H9 (cell line): ENCODE results near the gene WDR4. TPM values are rescaled to one million over a fixed set of nuclear protein-coding genes. Genes with fewer than 3 reads are reported as not detected.
A peak's percentile ranks its signal among the peaks of the same experiment; 100 is the strongest.

ENCODE experiments used
- DNase-seq: peaks from one replicate; pipeline ENCODE4 v3.0.0-alpha.2; 2017
- H2AFZ ChIP-seq: one replicate; pipeline ENCODE4 v1.6.1; 2013; ENCODE audit warnings: mild to moderate bottlenecking, low read length, control low read depth, moderate library complexity
- H2AK5ac ChIP-seq: 2 replicates; pipeline ENCODE4 v1.6.1; 2013; ENCODE audit warnings: low read length, control low read depth, mixed read lengths; ENCODE audit not compliant: insufficient read length
- H2BK120ac ChIP-seq: one replicate; pipeline ENCODE4 v1.6.1; 2013; ENCODE audit warnings: low read depth, mild to moderate bottlenecking, low read length, control low read depth, inconsistent platforms; ENCODE audit not compliant: poor library complexity, severe bottlenecking
- H2BK12ac ChIP-seq: 2 replicates; pipeline ENCODE4 v1.6.1; 2013; ENCODE audit warnings: low read length, control low read depth, mixed read lengths, low read depth; ENCODE audit not compliant: insufficient read length
- H2BK15ac ChIP-seq: 2 replicates; pipeline ENCODE4 v1.6.1; 2013; ENCODE audit warnings: low read depth, low read length, control low read depth
- H2BK20ac ChIP-seq: one replicate; pipeline ENCODE4 v1.6.1; 2013; ENCODE audit warnings: low read depth, mild to moderate bottlenecking, low read length, control low read depth, inconsistent platforms; ENCODE audit not compliant: poor library complexity, severe bottlenecking
- H2BK5ac ChIP-seq: 2 replicates; pipeline ENCODE4 v1.6.1; 2013; ENCODE audit warnings: low read length, control low read depth, mixed read lengths; ENCODE audit not compliant: insufficient read length
- H3K14ac ChIP-seq: 2 replicates; pipeline ENCODE4 v1.6.1; 2013; ENCODE audit warnings: low read length, control low read depth; ENCODE audit not compliant: insufficient read depth
- H3K18ac ChIP-seq: 2 replicates; pipeline ENCODE4 v1.6.1; 2013; ENCODE audit warnings: low read depth, mild to moderate bottlenecking, mixed read lengths, low read length, control low read depth; ENCODE audit not compliant: insufficient read length
- H3K23ac ChIP-seq: 2 replicates; pipeline ENCODE4 v1.6.1; 2013; ENCODE audit warnings: low read length, control low read depth, mixed read lengths, low read depth; ENCODE audit not compliant: insufficient read length
- H3K23me2 ChIP-seq: 2 replicates; pipeline ENCODE4 v1.6.1; 2013; ENCODE audit warnings: low read depth, mild to moderate bottlenecking, mixed read lengths, low read length, control low read depth; ENCODE audit not compliant: insufficient read length, poor library complexity, severe bottlenecking
- H3K27ac ChIP-seq: 2 replicates; pipeline ENCODE4 v1.5.1; 2013; ENCODE audit warnings: low read length, control low read depth, mixed read lengths, low read depth; ENCODE audit not compliant: insufficient read length
- H3K27me3 ChIP-seq: 2 replicates; pipeline ENCODE4 v1.6.1; 2013; ENCODE audit warnings: low read length, control low read depth, inconsistent platforms; ENCODE audit not compliant: insufficient read depth
- H3K4ac ChIP-seq: 2 replicates; pipeline ENCODE4 v1.6.1; 2013; ENCODE audit warnings: low read depth, mild to moderate bottlenecking, control low read depth, inconsistent platforms, low read length, moderate library complexity
- H3K4me1 ChIP-seq: 2 replicates; pipeline ENCODE4 v1.6.1; 2013; ENCODE audit warnings: low read length, control low read depth, inconsistent platforms; ENCODE audit not compliant: insufficient read depth
- H3K4me2 ChIP-seq: 2 replicates; pipeline ENCODE4 v1.6.1; 2013; ENCODE audit warnings: low read length, control low read depth, mixed read lengths; ENCODE audit not compliant: insufficient read length, insufficient read depth
- H3K56ac ChIP-seq: 2 replicates; pipeline ENCODE4 v1.6.1; 2013; ENCODE audit warnings: low read depth, mild to moderate bottlenecking, mixed read lengths, low read length, control low read depth; ENCODE audit not compliant: insufficient read length
- H3K79me1 ChIP-seq: 2 replicates; pipeline ENCODE4 v1.6.1; 2013; ENCODE audit warnings: low read depth, mild to moderate bottlenecking, moderate library complexity, low read length, control low read depth, inconsistent platforms; ENCODE audit not compliant: insufficient read depth, poor library complexity, severe bottlenecking
- H3K79me2 ChIP-seq: 2 replicates; pipeline ENCODE4 v1.6.1; 2013; ENCODE audit warnings: low read length, control low read depth, inconsistent platforms; ENCODE audit not compliant: insufficient read depth
- H3K9ac ChIP-seq: 2 replicates; pipeline ENCODE4 v1.6.1; 2013; ENCODE audit warnings: low read length, control low read depth, mixed read lengths; ENCODE audit not compliant: insufficient read length; ENCODE audit errors: extremely low read depth
- H3K9me3 ChIP-seq: one replicate; pipeline ENCODE4 v1.6.1; 2013; ENCODE audit warnings: low read depth, low read length, inconsistent platforms; ENCODE audit not compliant: control insufficient read depth
- H3T11ph ChIP-seq: one replicate; pipeline ENCODE4 v1.6.1; 2013; ENCODE audit warnings: mild to moderate bottlenecking, low read length, control low read depth, inconsistent platforms
- H4K20me1 ChIP-seq: one replicate; pipeline ENCODE4 v1.6.1; 2013; ENCODE audit not compliant: control insufficient read depth, insufficient read length, insufficient read depth
- H4K5ac ChIP-seq: 2 replicates; pipeline ENCODE4 v1.6.1; 2013; ENCODE audit warnings: low read depth, mild to moderate bottlenecking, mixed read lengths, low read length, control low read depth; ENCODE audit not compliant: insufficient read length
- H4K8ac ChIP-seq: replicated peaks from 2 replicates; pipeline ENCODE4 v1.6.1; 2013; ENCODE audit warnings: low read length, control low read depth, mixed read lengths, low read depth; ENCODE audit not compliant: insufficient read length
- H4K91ac ChIP-seq: 2 replicates; pipeline ENCODE4 v1.6.1; 2013; ENCODE audit warnings: low read depth, mild to moderate bottlenecking, moderate library complexity, mixed read lengths, low read length, control low read depth; ENCODE audit not compliant: insufficient read length
- H3K27ac Mint-ChIP-seq, 3 experiments: 2 replicates in 2 of 3; 3 replicates in 1 of 3; pipeline ENCODE4 v1.8.0; 2020 to 2021; ENCODE audit warnings: mixed read lengths in 3 of 3, mild to moderate bottlenecking in 1 of 3, moderate library complexity in 1 of 3
- H3K27me3 Mint-ChIP-seq: 2 replicates; pipeline ENCODE4 v1.8.0; 2021; ENCODE audit warnings: low read depth, mild to moderate bottlenecking, moderate library complexity, mixed read lengths
- H3K36me3 Mint-ChIP-seq, 3 experiments: 2 replicates in 2 of 3; 3 replicates in 1 of 3; pipeline ENCODE4 v1.8.0; 2020 to 2021; ENCODE audit warnings: low read depth in 3 of 3, mixed read lengths in 3 of 3; ENCODE audit not compliant: insufficient read depth in 1 of 3
- H3K4me1 Mint-ChIP-seq, 2 experiments: 2 replicates each; pipeline ENCODE4 v1.8.0; 2020; ENCODE audit warnings: mixed read lengths in 2 of 2
- H3K4me3 Mint-ChIP-seq, 2 experiments: 2 replicates in 1 of 2; 3 replicates in 1 of 2; pipeline ENCODE4 v1.8.0; 2020 to 2021; ENCODE audit warnings: mild to moderate bottlenecking in 2 of 2, mixed read lengths in 2 of 2, moderate library complexity in 1 of 2
- H3K9me3 Mint-ChIP-seq, 2 experiments: 2 replicates in 1 of 2; 3 replicates in 1 of 2; pipeline ENCODE4 v1.8.0; 2020; ENCODE audit warnings: mild to moderate bottlenecking in 2 of 2, mixed read lengths in 2 of 2, moderate library complexity in 1 of 2
- WGBS: extraction: QIAGEN DNeasy Blood & Tissue Kit; methylation state at CpG from one replicate; pipeline ENCODE4 v1.1.7; 2013; ENCODE audit warnings: missing lambda C conversion rate, low lambda C conversion rate, mixed read lengths; ENCODE audit not compliant: insufficient read length; ENCODE audit errors: extremely low coverage; 5-methylcytosine and 5-hydroxymethylcytosine counted together
- total RNA-seq: library from RNA; stranded (reverse); gene quantifications from 2 replicates; pipeline ENCODE4 v1.2.1, GENCODE V29; 2021
- TF ChIP-seq, protein P1 (sequence below): fragments of 200-600 bp; sonication (generic); conservative IDR thresholded peaks from 3 replicates; pipeline ENCODE4 v1.8.0; 2021; ENCODE audit warnings: antibody characterized with exemption, mild to moderate bottlenecking

The WDR4 gene
- total RNA-seq, 1 experiment from 2014 or later = 54.4 TPM

DNA sequence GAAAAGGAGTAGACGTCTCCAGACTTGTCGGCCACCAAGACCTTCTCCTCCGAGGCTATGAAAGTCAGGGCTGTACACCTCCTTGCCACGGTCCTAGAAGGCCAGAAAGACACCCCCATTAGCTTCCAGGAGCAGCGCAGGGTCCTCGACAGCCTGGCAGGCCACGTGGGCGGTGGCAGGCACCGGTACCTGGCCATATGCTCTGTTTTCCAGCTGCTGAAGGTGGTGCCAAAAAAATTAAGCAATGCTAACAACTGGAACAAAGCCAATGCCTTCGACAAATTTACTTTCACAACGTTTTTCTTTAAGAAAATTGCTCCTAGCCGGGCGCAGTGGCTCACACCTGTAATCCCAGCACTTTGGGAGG, 15.9 kb downstream of the WDR4 start:
- Histone ChIP-seq H2AK5ac (no peak overlapping the region), H4K8ac (no peak overlapping the region)

More for the DNA sequence above, 15.9 kb downstream of the WDR4 start:
- WGBS = no CpG with 5 or more reads among the region's 13 CpGs
- H3K4me2 ChIP-seq = no peak overlapping the region
- no peak overlapping the region for H2BK20ac ChIP-seq
- Mint-ChIP-seq H3K27me3 (no peaks in the 10 kb centered on the region; the same call in 1 of the 2 replicates), H3K4me3 (no peak overlapping the region), H3K36me3 (peaks cover 38 to 78% (median 74%) of the 10 kb centered on the region in 3 experiments), H3K9me3 (no peaks in the 10 kb centered on the region), H3K27ac (peak overlapping the region in 1 of 3 experiments; percentile 27; a peak in 1 of 7 replicates), H3K4me1 (peaks cover 10 to 20% of the 10 kb centered on the region in 2 experiments; a peak in 3 of 4 replicates)
- H4K91ac ChIP-seq = no peak overlapping the region
- H2BK5ac ChIP-seq = no peak overlapping the region
- no peaks in the 10 kb centered on the region for H3K9me3 ChIP-seq
- no peak for DNase-seq
- H3K23ac ChIP-seq = no peak overlapping the region
- H3T11ph ChIP-seq = no peak overlapping the region
- no peak overlapping the region for H3K14ac ChIP-seq
- peaks cover 3% of the 10 kb centered on the region for H4K20me1 ChIP-seq
- no peaks in the 10 kb centered on the region for H3K23me2 ChIP-seq
- no peak overlapping the region for H2AFZ ChIP-seq
- TF ChIP-seq, protein P1, sequence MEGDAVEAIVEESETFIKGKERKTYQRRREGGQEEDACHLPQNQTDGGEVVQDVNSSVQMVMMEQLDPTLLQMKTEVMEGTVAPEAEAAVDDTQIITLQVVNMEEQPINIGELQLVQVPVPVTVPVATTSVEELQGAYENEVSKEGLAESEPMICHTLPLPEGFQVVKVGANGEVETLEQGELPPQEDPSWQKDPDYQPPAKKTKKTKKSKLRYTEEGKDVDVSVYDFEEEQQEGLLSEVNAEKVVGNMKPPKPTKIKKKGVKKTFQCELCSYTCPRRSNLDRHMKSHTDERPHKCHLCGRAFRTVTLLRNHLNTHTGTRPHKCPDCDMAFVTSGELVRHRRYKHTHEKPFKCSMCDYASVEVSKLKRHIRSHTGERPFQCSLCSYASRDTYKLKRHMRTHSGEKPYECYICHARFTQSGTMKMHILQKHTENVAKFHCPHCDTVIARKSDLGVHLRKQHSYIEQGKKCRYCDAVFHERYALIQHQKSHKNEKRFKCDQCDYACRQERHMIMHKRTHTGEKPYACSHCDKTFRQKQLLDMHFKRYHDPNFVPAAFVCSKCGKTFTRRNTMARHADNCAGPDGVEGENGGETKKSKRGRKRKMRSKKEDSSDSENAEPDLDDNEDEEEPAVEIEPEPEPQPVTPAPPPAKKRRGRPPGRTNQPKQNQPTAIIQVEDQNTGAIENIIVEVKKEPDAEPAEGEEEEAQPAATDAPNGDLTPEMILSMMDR = no peak
- H3K4ac ChIP-seq = no peak overlapping the region
- H3K79me2 ChIP-seq = peaks cover 41% of the 10 kb centered on the region
- H3K56ac ChIP-seq = no peak overlapping the region
- no peak overlapping the region for H2BK120ac ChIP-seq
- H2BK12ac ChIP-seq = no peak overlapping the region
- H4K5ac ChIP-seq = no peak overlapping the region
- H3K27me3 ChIP-seq = no peaks in the 10 kb centered on the region
- peaks cover 3% of the 10 kb centered on the region for H3K79me1 ChIP-seq
- H3K9ac ChIP-seq = no peak overlapping the region
- H2BK15ac ChIP-seq = no peak overlapping the region
- H3K18ac ChIP-seq = no peak overlapping the region
- H3K4me1 ChIP-seq = no peaks in the 10 kb centered on the region
- no peak overlapping the region for H3K27ac ChIP-seq
